Large intestine (tissue), 3 donors: ENCODE measurements around the gene CLEC6A. TPM values are rescaled to one million over a fixed set of nuclear protein-coding genes. Genes with fewer than 3 reads are reported as not detected.

ENCODE experiments used
- DNase-seq, 2 donors: peaks; one replicate each; pipeline versions ENCODE4 v3.0.0 to v3.0.0-alpha.2; 2013
- H3K27ac ChIP-seq: one replicate; pipeline ENCODE4 v1.5.1; 2013; ENCODE audit warnings: low read length
- H3K27me3 ChIP-seq: 2 replicates; pipeline ENCODE4 v1.6.1; 2013; ENCODE audit warnings: low read length; ENCODE audit not compliant: control insufficient read depth, insufficient read depth
- H3K36me3 ChIP-seq: 2 replicates; pipeline ENCODE4 v1.6.1; 2013; ENCODE audit warnings: low read length; ENCODE audit not compliant: control insufficient read depth, insufficient read depth
- H3K4me1 ChIP-seq: one replicate; pipeline ENCODE4 v1.6.1; 2013; ENCODE audit warnings: low read length; ENCODE audit not compliant: control insufficient read depth, insufficient read depth
- H3K4me3 ChIP-seq: one replicate; pipeline ENCODE4 v1.5.1; 2013; ENCODE audit warnings: low read length
- H3K9me3 ChIP-seq: one replicate; pipeline ENCODE4 v1.6.1; 2013; ENCODE audit warnings: mild to moderate bottlenecking, low read depth, low read length, moderate library complexity; ENCODE audit not compliant: control insufficient read depth
- WGBS: methylation state at CpG from one replicate; pipeline ENCODE4 v1.1.5; 2013; ENCODE audit warnings: low lambda C conversion rate; ENCODE audit not compliant: insufficient coverage; 5-methylcytosine and 5-hydroxymethylcytosine counted together
- polyA plus RNA-seq: library from polyadenylated mRNA; unstranded; fragments of 120-200 nt; gene quantifications from one replicate; pipeline ENCODE4 v1.2.1, GENCODE V29; 2013

Gene CLEC6A
- polyA plus RNA-seq, 1 donor = not detected

DNA sequence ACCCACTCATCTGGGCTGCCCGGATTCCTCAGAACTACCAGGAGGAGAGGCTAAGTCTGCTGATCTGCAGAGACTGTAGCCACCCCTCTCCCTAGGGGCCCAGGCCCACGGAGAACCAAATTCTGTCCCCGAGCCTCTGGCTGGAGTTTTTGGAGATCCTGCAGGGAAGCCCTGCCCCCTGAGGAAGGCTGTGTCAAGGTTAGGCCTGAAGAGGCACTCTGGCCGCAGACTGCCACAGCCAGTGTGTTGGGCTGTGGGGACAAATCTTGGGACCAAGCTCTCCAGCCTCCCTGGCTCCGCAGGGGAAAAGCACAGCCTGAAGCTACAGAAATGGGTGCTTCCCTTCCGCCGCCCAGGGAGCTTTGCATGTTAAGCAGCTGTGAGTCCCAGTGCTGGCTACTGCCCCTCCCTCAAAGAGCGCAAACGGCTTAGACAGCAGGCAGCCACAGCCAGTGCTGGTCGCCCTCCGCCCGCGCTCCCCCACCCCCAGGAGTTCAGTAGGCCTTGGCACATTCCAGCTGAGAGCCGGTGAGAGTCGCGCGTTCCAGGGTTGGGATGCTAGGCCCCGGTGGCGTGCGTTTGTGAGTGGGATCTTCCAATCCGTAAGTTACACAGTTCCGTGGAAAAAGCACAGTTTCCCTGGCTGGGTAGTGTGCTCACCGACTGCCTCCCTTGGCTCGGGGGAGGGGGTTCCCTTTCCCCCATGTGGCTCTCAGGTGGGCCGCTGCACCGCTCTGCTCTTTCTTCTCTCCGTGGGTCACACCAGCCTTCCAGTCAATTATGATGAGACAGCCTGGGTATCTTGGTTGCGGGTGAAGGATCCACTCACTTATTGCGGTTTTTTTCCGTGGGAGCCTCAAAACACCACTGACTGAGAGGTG is 71.7 kb downstream of the CLEC6A start:
- no peak overlapping the region for H3K4me3 ChIP-seq
- no CpG with 5 or more reads among the region's 30 CpGs for whole genome bisulfite sequencing
- no peaks in the 10 kb centered on the region for H3K4me1 ChIP-seq
- H3K9me3 ChIP-seq = no peaks in the 10 kb centered on the region
- no peaks in the 10 kb centered on the region for H3K27me3 ChIP-seq
- no peak overlapping the region for H3K27ac ChIP-seq
- no peak for DNase-seq
- no peaks in the 10 kb centered on the region for H3K36me3 ChIP-seq

Other genes with a start within 250 kb of the CLEC6A start
- 0.91 TPM for gene FAM90A1, start 228.3 kb upstream of the CLEC6A start, polyA plus RNA-seq
- gene CLEC4D, start 57.5 kb downstream of the CLEC6A start, polyA plus RNA-seq = 0.03 TPM
- gene CLEC4E, start 84.9 kb downstream of the CLEC6A start, polyA plus RNA-seq = not detected
- gene AICDA, start 156.9 kb downstream of the CLEC6A start, polyA plus RNA-seq = 1.0 TPM
- 7.6 TPM for gene MFAP5, start 206.9 kb downstream of the CLEC6A start, polyA plus RNA-seq
- 65.2 TPM for gene RIMKLB, start 242.0 kb downstream of the CLEC6A start, polyA plus RNA-seq